Measurements from ENCODE around the gene CELF4. TPM values are rescaled to one million over a fixed set of nuclear protein-coding genes. Genes with fewer than 3 reads are reported as not detected.

CELF4 gene
- total RNA-seq, 1 donor from 2014 or later, result 0.44 TPM

DNA sequence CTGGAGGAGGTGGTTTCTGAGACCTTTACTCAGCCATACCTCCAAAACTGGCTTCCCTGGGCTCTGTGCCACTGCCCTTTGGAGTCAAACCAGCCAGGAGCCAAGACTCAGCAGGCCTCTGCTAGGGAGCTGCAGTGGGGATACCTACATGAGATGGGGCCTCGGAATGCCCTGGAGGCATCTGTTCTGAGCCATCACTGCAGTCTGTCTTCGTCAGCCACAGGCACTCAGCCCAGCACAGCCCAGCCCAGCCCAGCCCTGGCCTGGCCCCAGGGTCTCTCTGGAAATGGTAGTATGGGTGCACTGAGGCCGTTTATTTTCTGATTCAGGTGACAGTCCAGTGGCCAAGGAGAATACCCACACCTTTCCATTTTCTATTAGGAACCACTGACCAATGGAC is 209.8 kb downstream of the CELF4 start:
- Mint-ChIP-seq H3K4me1 (ENCODE audit: unreplicated experiment) (no peaks in the 10 kb centered on the region), H3K27ac (ENCODE audit: unreplicated experiment) (no peak overlapping the region), H3K36me3 (ENCODE audit: low read depth, unreplicated experiment) (no peaks in the 10 kb centered on the region), H3K27me3 (ENCODE audit: unreplicated experiment) (peaks cover 8% of the 10 kb centered on the region), H3K4me3 (ENCODE audit: unreplicated experiment) (no peak overlapping the region), H3K9me3 (ENCODE audit: unreplicated experiment) (no peaks in the 10 kb centered on the region)
- DNase-seq (ENCODE audit: low spot score), result no peak
- TF ChIP-seq, protein P1, sequence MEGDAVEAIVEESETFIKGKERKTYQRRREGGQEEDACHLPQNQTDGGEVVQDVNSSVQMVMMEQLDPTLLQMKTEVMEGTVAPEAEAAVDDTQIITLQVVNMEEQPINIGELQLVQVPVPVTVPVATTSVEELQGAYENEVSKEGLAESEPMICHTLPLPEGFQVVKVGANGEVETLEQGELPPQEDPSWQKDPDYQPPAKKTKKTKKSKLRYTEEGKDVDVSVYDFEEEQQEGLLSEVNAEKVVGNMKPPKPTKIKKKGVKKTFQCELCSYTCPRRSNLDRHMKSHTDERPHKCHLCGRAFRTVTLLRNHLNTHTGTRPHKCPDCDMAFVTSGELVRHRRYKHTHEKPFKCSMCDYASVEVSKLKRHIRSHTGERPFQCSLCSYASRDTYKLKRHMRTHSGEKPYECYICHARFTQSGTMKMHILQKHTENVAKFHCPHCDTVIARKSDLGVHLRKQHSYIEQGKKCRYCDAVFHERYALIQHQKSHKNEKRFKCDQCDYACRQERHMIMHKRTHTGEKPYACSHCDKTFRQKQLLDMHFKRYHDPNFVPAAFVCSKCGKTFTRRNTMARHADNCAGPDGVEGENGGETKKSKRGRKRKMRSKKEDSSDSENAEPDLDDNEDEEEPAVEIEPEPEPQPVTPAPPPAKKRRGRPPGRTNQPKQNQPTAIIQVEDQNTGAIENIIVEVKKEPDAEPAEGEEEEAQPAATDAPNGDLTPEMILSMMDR (IDR thresholded peaks at IDR 0.05; ENCODE audit: unreplicated experiment), result no peak

DNA sequence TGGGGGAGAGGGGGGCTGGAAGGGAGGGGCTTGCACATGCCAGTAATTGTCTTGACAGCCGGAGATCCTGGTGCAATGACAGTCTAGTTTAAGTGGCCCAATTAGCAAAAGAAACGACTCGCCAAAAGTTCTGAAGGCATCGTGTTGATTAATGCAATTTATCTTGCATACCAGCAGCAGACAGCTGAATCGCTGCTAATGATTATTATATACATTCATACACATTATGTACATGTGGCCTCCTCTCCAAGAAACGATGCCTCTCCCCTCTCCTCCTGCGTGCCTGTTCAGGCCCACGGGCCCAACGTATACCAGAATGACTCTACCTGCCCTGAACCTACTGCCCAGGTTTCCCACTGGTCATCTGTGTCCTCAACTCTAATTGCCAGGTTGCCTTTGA is 214.5 kb downstream of the CELF4 start:
- no peak overlapping the region for H3K4me3 Mint-ChIP-seq (ENCODE audit: unreplicated experiment)
- TF ChIP-seq, protein P1 (IDR thresholded peaks at IDR 0.05; ENCODE audit: unreplicated experiment), result no peak
- H3K27ac Mint-ChIP-seq (ENCODE audit: unreplicated experiment), result no peak overlapping the region
- DNase-seq (ENCODE audit: low spot score), result no peak
- H3K27me3 Mint-ChIP-seq (ENCODE audit: unreplicated experiment), result peaks cover 6% of the 10 kb centered on the region
- no peaks in the 10 kb centered on the region for H3K36me3 Mint-ChIP-seq (ENCODE audit: low read depth, unreplicated experiment)
- no peaks in the 10 kb centered on the region for H3K4me1 Mint-ChIP-seq (ENCODE audit: unreplicated experiment)
- no peaks in the 10 kb centered on the region for H3K9me3 Mint-ChIP-seq (ENCODE audit: unreplicated experiment)

DNA sequence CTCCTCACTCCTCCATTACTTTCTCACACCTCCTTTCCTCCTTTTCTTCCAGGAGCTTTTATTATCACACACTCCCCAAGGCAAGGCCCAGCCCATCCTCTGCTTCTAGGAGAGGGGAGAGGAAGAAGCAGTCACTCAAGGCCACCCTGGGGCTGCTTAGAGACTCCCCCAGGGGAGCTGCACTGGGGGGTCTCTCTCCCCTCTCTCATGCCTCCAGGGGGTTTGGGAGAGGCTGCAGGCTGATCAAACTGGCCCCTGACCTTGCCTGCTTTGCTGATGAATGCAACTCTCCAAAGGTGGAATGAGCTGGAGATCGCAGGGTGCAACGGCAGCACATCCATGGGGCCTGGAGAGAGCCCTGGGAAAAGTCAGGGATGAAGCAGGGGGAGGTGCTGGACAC is 216.9 kb downstream of the CELF4 start:
- TF ChIP-seq, protein P1 (IDR thresholded peaks at IDR 0.05; ENCODE audit: unreplicated experiment), result no peak
- Mint-ChIP-seq H3K27me3 (ENCODE audit: unreplicated experiment) (peaks cover 8% of the 10 kb centered on the region), H3K9me3 (ENCODE audit: unreplicated experiment) (no peaks in the 10 kb centered on the region), H3K4me1 (ENCODE audit: unreplicated experiment) (no peaks in the 10 kb centered on the region), H3K27ac (ENCODE audit: unreplicated experiment) (no peak overlapping the region), H3K36me3 (ENCODE audit: low read depth, unreplicated experiment) (no peaks in the 10 kb centered on the region), H3K4me3 (ENCODE audit: unreplicated experiment) (no peak overlapping the region)
- no peak for DNase-seq (ENCODE audit: low spot score)

DNA sequence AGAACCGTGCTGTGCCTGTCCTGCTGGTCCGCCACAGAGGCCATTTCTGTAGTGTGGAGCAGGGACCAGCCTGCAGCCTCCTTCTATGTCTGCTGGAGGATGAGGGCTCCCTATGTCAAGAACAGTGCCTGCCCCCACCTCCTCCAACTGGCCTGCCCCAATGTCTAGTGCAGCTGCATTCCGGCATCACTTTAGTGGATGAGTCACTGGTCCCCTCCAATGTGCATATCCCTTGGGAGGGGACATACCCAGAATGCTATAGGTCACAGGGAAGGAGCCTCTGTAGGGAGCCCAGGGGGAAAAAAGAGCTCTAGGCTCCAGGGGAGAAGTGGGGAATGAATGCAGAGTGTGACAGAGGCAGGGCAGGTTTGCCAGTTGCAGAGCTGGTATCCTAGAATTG is 219.6 kb downstream of the CELF4 start:
- peaks cover 7% of the 10 kb centered on the region for H3K27me3 Mint-ChIP-seq (ENCODE audit: unreplicated experiment)
- no peak for DNase-seq (ENCODE audit: low spot score)
- no peak overlapping the region for H3K4me3 Mint-ChIP-seq (ENCODE audit: unreplicated experiment)
- H3K9me3 Mint-ChIP-seq (ENCODE audit: unreplicated experiment), result no peaks in the 10 kb centered on the region
- peaks cover under 1% of the 10 kb centered on the region for H3K4me1 Mint-ChIP-seq (ENCODE audit: unreplicated experiment)
- no peak overlapping the region for H3K27ac Mint-ChIP-seq (ENCODE audit: unreplicated experiment)
- TF ChIP-seq, protein P1 (IDR thresholded peaks at IDR 0.05; ENCODE audit: unreplicated experiment), result no peak
- no peaks in the 10 kb centered on the region for H3K36me3 Mint-ChIP-seq (ENCODE audit: low read depth, unreplicated experiment)

DNA sequence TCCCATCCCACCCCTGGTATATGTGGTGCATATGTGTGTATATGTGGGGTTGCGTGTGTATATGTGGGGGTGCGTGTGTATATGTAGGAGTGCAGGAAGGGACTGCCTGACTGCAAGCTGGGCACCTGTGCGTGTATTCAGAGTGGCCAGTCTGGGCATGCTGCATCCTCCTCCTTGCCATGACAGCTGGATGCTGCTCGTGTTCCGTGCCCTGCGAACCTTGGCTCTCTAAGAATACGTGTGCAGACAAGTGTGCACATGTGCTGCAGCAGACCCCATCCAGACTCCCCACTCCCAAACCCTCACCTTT is 222.1 kb downstream of the CELF4 start:
- H3K27me3 Mint-ChIP-seq (ENCODE audit: unreplicated experiment), result peaks cover 7% of the 10 kb centered on the region
- H3K27ac Mint-ChIP-seq (ENCODE audit: unreplicated experiment), result no peak overlapping the region
- H3K4me1 Mint-ChIP-seq (ENCODE audit: unreplicated experiment), result peaks cover 4% of the 10 kb centered on the region
- TF ChIP-seq, protein P1 (IDR thresholded peaks at IDR 0.05; ENCODE audit: unreplicated experiment), result no peak
- H3K36me3 Mint-ChIP-seq (ENCODE audit: low read depth, unreplicated experiment), result no peaks in the 10 kb centered on the region
- DNase-seq (ENCODE audit: low spot score), result no peak
- no peak overlapping the region for H3K4me3 Mint-ChIP-seq (ENCODE audit: unreplicated experiment)
- H3K9me3 Mint-ChIP-seq (ENCODE audit: unreplicated experiment), result no peaks in the 10 kb centered on the region

Data from endothelial cell (in vitro differentiated cells).